Neuronal stem cell (in vitro differentiated cells): Measurements from ENCODE around the gene MZT2A.
"Not testable (repeated sequence)": the region's sequence is repeated elsewhere in the genome, so short reads cannot be mapped to it uniquely, and the experiment has no call there.

ENCODE experiments used
- DNase-seq: peaks from one replicate; pipeline ENCODE4 v3.0.0-alpha.2; 2013; ENCODE audit warnings: low spot score
- H2AFZ ChIP-seq: one replicate; pipeline ENCODE4 v1.6.1; 2013; ENCODE audit warnings: mild to moderate bottlenecking, low read length, inconsistent platforms
- H2AK5ac ChIP-seq: 2 replicates; pipeline ENCODE4 v1.6.1; 2013; ENCODE audit warnings: low read depth, mild to moderate bottlenecking, inconsistent platforms, low read length, moderate library complexity, mixed read lengths
- H2BK120ac ChIP-seq: 2 replicates; pipeline ENCODE4 v1.6.1; 2013; ENCODE audit warnings: low read depth, mild to moderate bottlenecking, inconsistent platforms, low read length, moderate library complexity, mixed read lengths
- H2BK12ac ChIP-seq: one replicate; pipeline ENCODE4 v1.6.1; 2013; ENCODE audit warnings: low read length, inconsistent platforms
- H2BK15ac ChIP-seq: 2 replicates; pipeline ENCODE4 v1.6.1; 2013; ENCODE audit warnings: mild to moderate bottlenecking, low read length, inconsistent platforms, mixed read lengths
- H2BK5ac ChIP-seq: one replicate; pipeline ENCODE4 v1.6.1; 2013; ENCODE audit warnings: inconsistent platforms, mild to moderate bottlenecking, low read length, moderate library complexity
- H3K14ac ChIP-seq: one replicate; pipeline ENCODE4 v1.6.1; 2013; ENCODE audit warnings: low read length, inconsistent platforms
- H3K18ac ChIP-seq: 2 replicates; pipeline ENCODE4 v1.6.1; 2013; ENCODE audit warnings: low read length, inconsistent platforms
- H3K23ac ChIP-seq: 2 replicates; pipeline ENCODE4 v1.6.1; 2013; ENCODE audit warnings: low read depth, mild to moderate bottlenecking, mixed read lengths, low read length, inconsistent platforms; ENCODE audit not compliant: poor library complexity
- H3K27ac ChIP-seq: replicated peaks from 3 replicates; pipeline ENCODE4 v1.5.1; 2013; ENCODE audit warnings: low read length, inconsistent platforms
- H3K27me3 ChIP-seq, 3 experiments: 2 replicates each; pipeline ENCODE4 v1.6.1; 2013; ENCODE audit warnings: low read length in 3 of 3, mild to moderate bottlenecking in 2 of 3, inconsistent platforms in 1 of 3, low read depth in 1 of 3, mixed read lengths in 1 of 3, moderate library complexity in 1 of 3; ENCODE audit not compliant: control insufficient read depth in 3 of 3, insufficient read depth in 3 of 3
- H3K36me3 ChIP-seq, 2 donors: replicated peaks in 1 of 2; 2 replicates each; pipeline ENCODE4 v1.6.1; 2013; ENCODE audit warnings: low read length in 2 of 2; ENCODE audit not compliant: control insufficient read depth in 2 of 2, insufficient read depth in 2 of 2
- H3K4ac ChIP-seq: 2 replicates; pipeline ENCODE4 v1.6.1; 2013; ENCODE audit warnings: inconsistent platforms, mild to moderate bottlenecking, low read length, moderate library complexity
- H3K4me1 ChIP-seq, 2 donors: 1 replicate in 1 of 2; 2 replicates in 1 of 2; pipeline ENCODE4 v1.6.1; 2013; ENCODE audit warnings: low read length in 2 of 2, low read depth in 1 of 2; ENCODE audit not compliant: control insufficient read depth in 2 of 2, insufficient read depth in 1 of 2
- H3K4me2 ChIP-seq: one replicate; pipeline ENCODE4 v1.6.1; 2013; ENCODE audit warnings: mild to moderate bottlenecking, low read length, inconsistent platforms; ENCODE audit not compliant: insufficient read depth, poor library complexity, severe bottlenecking
- H3K4me3 ChIP-seq, 2 donors: 2 replicates each; pipeline ENCODE4 v1.5.1; 2013; ENCODE audit warnings: low read length in 2 of 2, mild to moderate bottlenecking in 2 of 2, inconsistent platforms in 1 of 2, moderate library complexity in 1 of 2
- H3K79me1 ChIP-seq: one replicate; pipeline ENCODE4 v1.6.1; 2013; ENCODE audit warnings: low read depth, mild to moderate bottlenecking, inconsistent platforms, low read length, moderate library complexity
- H3K9ac ChIP-seq: one replicate; pipeline ENCODE4 v1.6.1; 2013; ENCODE audit warnings: mild to moderate bottlenecking, low read depth, low read length, inconsistent platforms; ENCODE audit not compliant: poor library complexity
- H3K9me3 ChIP-seq, 2 donors: replicated peaks in 1 of 2; 2 replicates each; pipeline versions ENCODE3 to v1.6.1; 2013; ENCODE audit warnings: low read length in 2 of 2, mild to moderate bottlenecking in 2 of 2, inconsistent platforms in 1 of 2, low read depth in 1 of 2, mixed read lengths in 1 of 2, moderate library complexity in 1 of 2; ENCODE audit not compliant: control insufficient read depth in 2 of 2, insufficient read depth in 1 of 2
- H4K8ac ChIP-seq: one replicate; pipeline ENCODE4 v1.6.1; 2013; ENCODE audit warnings: low read depth, mild to moderate bottlenecking, inconsistent platforms, low read length, moderate library complexity
- H4K91ac ChIP-seq: one replicate; pipeline ENCODE4 v1.6.1; 2013; ENCODE audit warnings: low read length, low read depth, mild to moderate bottlenecking, inconsistent platforms; ENCODE audit not compliant: poor library complexity
- WGBS, 2 donors: extraction: QIAGEN DNeasy Blood & Tissue Kit; methylation state at CpG; one replicate each; pipeline ENCODE4 v1.1.7; 2013; ENCODE audit warnings: missing lambda C conversion rate in 2 of 2, mixed read lengths in 1 of 2; ENCODE audit not compliant: insufficient read length in 2 of 2, insufficient replicate concordance in 1 of 2; ENCODE audit errors: extremely low coverage in 2 of 2; 5-methylcytosine and 5-hydroxymethylcytosine counted together

The MZT2A gene

DNA sequence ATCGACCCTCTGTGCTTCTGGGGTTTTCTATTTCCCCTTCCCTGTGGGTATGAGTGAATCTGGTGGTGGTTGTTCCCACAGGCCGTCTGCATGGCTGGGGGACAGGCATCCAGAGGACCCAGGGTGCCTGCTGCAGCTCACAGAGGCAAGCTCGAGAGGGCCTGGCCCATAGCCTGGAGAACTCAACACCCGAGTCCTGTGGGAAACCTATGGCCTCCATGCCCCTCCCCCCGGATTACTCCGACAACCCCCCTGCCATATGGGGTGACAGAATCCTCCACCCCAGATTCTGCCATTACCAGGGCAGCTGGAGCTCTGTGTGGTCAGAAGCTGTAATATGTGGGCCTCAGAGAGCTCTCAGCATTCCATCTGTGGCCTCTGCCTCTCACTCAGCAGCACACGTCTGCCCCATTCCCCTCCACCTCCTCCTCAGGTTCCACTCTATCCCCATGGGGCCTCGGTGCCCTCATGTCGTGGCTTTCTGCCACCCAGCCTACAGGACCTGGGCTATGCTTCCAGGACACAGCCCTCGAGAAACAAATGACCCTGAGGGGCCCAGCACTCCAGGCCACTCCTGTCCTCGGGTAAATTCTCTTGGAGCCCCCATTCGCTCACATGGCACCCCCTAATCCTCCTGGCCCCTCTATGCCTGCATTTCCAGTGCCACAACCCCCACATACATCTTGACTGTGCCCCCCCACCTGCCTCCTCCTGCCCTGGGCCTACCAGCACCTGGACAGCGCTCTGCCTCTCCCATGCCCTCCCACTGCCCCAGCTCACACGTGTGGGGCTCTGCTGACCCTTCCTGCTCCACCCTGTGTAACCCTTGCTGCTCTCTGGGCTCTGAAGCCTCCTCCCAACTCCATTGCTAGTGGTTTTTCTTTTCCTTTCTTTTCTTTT is 3.6 kb downstream of the MZT2A start:
- Histone ChIP-seq H2AK5ac (peak overlapping the region; percentile 75), H2BK12ac (no peak overlapping the region), H2BK120ac (no peak overlapping the region), H2BK5ac (peak overlapping the region; percentile 75), H3K4ac (no peak overlapping the region), H3K18ac (no peak overlapping the region), H3K4me2 (no peak overlapping the region), H3K23ac (peak overlapping the region; percentile 60), H3K14ac (no peak overlapping the region), H3K4me3 (no peak overlapping the region), H3K4me1 (peaks cover 10 to 11% of the 10 kb centered on the region in 2 donors), H3K9me3 (no peaks in the 10 kb centered on the region), H3K27ac (no peak overlapping the region), H3K79me1 (peaks cover 11% of the 10 kb centered on the region), H3K36me3 (peaks cover 0 to 12% of the 10 kb centered on the region in 2 donors), H2BK15ac (no peak overlapping the region), H3K27me3 (no peaks in the 10 kb centered on the region), H2AFZ (no peak overlapping the region), H3K9ac (peak overlapping the region; percentile 78), H4K91ac (no peak overlapping the region), H4K8ac (no peak overlapping the region)
- WGBS, 2 donors: no CpG with 5 or more reads among the region's 14 CpGs
- DNase-seq: no peak

- H3K18ac ChIP-seq, H3K14ac ChIP-seq: not testable (repeated sequence)
These were observed 5.8 kb downstream of the MZT2A start for GRCh38 chr2:131486201-131486902.

GRCh38 chr2:131484906-131485460 is 7.2 kb downstream of the MZT2A start:
- not testable (repeated sequence) for H2AFZ ChIP-seq, H3K4me1 ChIP-seq

More at GRCh38 chr2:131486201-131486902, 5.8 kb downstream of the MZT2A start:
- H3K23ac ChIP-seq, H4K8ac ChIP-seq, H3K27ac ChIP-seq, H3K4ac ChIP-seq, H2BK15ac ChIP-seq, H2BK120ac ChIP-seq, H2BK5ac ChIP-seq, DNase-seq, H3K9me3 ChIP-seq, H3K9ac ChIP-seq, H3K4me3 ChIP-seq, H4K91ac ChIP-seq, H3K27me3 ChIP-seq, H2AK5ac ChIP-seq, H2BK12ac ChIP-seq, H3K4me2 ChIP-seq, H2AFZ ChIP-seq: not testable (repeated sequence)
- peaks cover 11% of the 10 kb centered on the region for H3K79me1 ChIP-seq
- peaks cover 0 to 12% of the 10 kb centered on the region in 2 donors for H3K36me3 ChIP-seq
- H3K4me1 ChIP-seq: peaks cover 8 to 10% of the 10 kb centered on the region in 2 donors
- no CpG with 5 or more reads among the region's 14 CpGs for WGBS, 2 donors

More at GRCh38 chr2:131484906-131485460, 7.2 kb downstream of the MZT2A start:
- H3K9me3 ChIP-seq, H4K91ac ChIP-seq, DNase-seq, H3K14ac ChIP-seq, H3K79me1 ChIP-seq, H3K9ac ChIP-seq, H3K4me3 ChIP-seq, H3K36me3 ChIP-seq, H2BK120ac ChIP-seq, H2AK5ac ChIP-seq, H3K27me3 ChIP-seq, H2BK15ac ChIP-seq, H3K27ac ChIP-seq, H2BK12ac ChIP-seq, H4K8ac ChIP-seq, H2BK5ac ChIP-seq, H3K18ac ChIP-seq, H3K23ac ChIP-seq, H3K4ac ChIP-seq, H3K4me2 ChIP-seq: not testable (repeated sequence)
- WGBS, 2 donors: no CpG with 5 or more reads among the region's 11 CpGs
